Coronary artery (tissue), 2 donors: ENCODE data around the gene TBC1D20.
A peak's percentile ranks its signal among the peaks of the same experiment; 100 is the strongest.

Experiments used
- DNase-seq: peaks from one replicate; pipeline ENCODE4 v3.0.0-alpha.2; 2017; ENCODE audit warnings: low spot score
- H3K27ac ChIP-seq, 2 donors: fragments of 200-600 bp; sonication (generic); one replicate each; pipeline ENCODE4 v1.5.1; 2016 to 2019
- H3K4me3 ChIP-seq: fragments of 200-600 bp; sonication (generic); 2 replicates; pipeline ENCODE4 v1.5.1; 2016; ENCODE audit warnings: mild to moderate bottlenecking, moderate library complexity
- TF ChIP-seq, protein P1 (sequence below): fragments of 200-600 bp; sonication (generic); IDR thresholded peaks from one replicate; pipeline ENCODE4 v1.5.1; 2019; ENCODE audit warnings: antibody characterized with exemption

The TBC1D20 gene

GRCh38 chr20:407133-407952 lies 55.0 kb downstream of the TBC1D20 start:
- peak overlapping the region; percentile 92 for H3K4me3 ChIP-seq
- peak overlapping the region; percentile 62 to 96 for H3K27ac ChIP-seq
- DNase-seq, result peak; percentile 88
- TF ChIP-seq, protein P1, sequence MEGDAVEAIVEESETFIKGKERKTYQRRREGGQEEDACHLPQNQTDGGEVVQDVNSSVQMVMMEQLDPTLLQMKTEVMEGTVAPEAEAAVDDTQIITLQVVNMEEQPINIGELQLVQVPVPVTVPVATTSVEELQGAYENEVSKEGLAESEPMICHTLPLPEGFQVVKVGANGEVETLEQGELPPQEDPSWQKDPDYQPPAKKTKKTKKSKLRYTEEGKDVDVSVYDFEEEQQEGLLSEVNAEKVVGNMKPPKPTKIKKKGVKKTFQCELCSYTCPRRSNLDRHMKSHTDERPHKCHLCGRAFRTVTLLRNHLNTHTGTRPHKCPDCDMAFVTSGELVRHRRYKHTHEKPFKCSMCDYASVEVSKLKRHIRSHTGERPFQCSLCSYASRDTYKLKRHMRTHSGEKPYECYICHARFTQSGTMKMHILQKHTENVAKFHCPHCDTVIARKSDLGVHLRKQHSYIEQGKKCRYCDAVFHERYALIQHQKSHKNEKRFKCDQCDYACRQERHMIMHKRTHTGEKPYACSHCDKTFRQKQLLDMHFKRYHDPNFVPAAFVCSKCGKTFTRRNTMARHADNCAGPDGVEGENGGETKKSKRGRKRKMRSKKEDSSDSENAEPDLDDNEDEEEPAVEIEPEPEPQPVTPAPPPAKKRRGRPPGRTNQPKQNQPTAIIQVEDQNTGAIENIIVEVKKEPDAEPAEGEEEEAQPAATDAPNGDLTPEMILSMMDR, result no peak

GRCh38 chr20:406200-407132 lies 55.9 kb downstream of the TBC1D20 start:
- TF ChIP-seq, protein P1, result no peak
- Histone ChIP-seq H3K4me3 (peak overlapping the region; percentile 92), H3K27ac (peak overlapping the region; percentile 62 to 96)
- no peak for DNase-seq

GRCh38 chr20:404088-404487 lies 58.2 kb downstream of the TBC1D20 start:
- no peak overlapping the region for H3K27ac ChIP-seq
- TF ChIP-seq, protein P1, result no peak
- no peak overlapping the region for H3K4me3 ChIP-seq
- DNase-seq, result no peak

GRCh38 chr20:403582-403957 lies 58.8 kb downstream of the TBC1D20 start:
- DNase-seq, result no peak
- H3K4me3 ChIP-seq, result no peak overlapping the region
- TF ChIP-seq, protein P1, result no peak
- H3K27ac ChIP-seq, result no peak overlapping the region

DNA sequence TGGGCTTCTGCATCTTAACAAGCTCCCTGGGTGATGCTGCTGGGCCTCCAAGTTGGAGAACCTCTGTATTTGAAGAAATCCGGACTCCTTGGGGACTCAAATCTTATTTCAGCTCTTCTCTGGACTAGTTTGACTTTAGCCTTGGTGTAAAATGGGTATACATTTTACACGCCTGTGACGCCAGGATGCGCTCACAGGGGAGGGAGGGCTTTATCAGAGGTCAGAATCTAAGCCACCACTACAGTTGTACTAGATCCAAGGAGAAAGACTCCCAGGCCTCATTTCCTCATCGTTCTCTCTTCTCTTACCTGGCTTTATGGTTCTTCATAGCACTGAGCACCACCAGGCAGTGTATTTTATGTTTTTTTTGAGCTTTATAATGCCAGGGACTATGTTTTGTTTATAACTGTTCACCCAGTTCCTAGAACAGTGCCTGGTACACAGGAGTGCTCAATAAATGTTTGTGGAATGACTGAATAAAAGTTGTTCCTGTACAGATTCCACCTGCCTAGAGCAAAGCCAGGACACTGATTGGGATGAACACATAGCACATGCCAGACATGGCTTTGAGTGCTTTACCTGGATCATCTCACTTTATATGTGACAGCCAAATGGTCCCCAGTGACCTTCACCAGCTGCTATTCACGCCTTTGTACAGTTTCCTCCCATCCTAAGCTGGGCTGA lies 59.3 kb downstream of the TBC1D20 start:
- no peak for DNase-seq
- TF ChIP-seq, protein P1, result no peak
- H3K27ac ChIP-seq, result no peak overlapping the region
- no peak overlapping the region for H3K4me3 ChIP-seq

- no peak overlapping the region for H3K27ac ChIP-seq
- no peak for DNase-seq
- TF ChIP-seq, protein P1, result no peak
- H3K4me3 ChIP-seq, result no peak overlapping the region
These were observed 59.8 kb downstream of the TBC1D20 start for GRCh38 chr20:402496-402885.
